H9 (cell line): ENCODE measurements around the gene GSTA4. TPM values are rescaled to one million over a fixed set of nuclear protein-coding genes. Genes with fewer than 3 reads are reported as not detected.

Experiments used
- DNase-seq: peaks from one replicate; pipeline ENCODE4 v3.0.0-alpha.2; 2017
- H2AFZ ChIP-seq: one replicate; pipeline ENCODE4 v1.6.1; 2013; ENCODE audit warnings: mild to moderate bottlenecking, low read length, control low read depth, moderate library complexity
- H2AK5ac ChIP-seq: 2 replicates; pipeline ENCODE4 v1.6.1; 2013; ENCODE audit warnings: low read length, control low read depth, mixed read lengths; ENCODE audit not compliant: insufficient read length
- H2BK120ac ChIP-seq: one replicate; pipeline ENCODE4 v1.6.1; 2013; ENCODE audit warnings: low read depth, mild to moderate bottlenecking, low read length, control low read depth, inconsistent platforms; ENCODE audit not compliant: poor library complexity, severe bottlenecking
- H2BK12ac ChIP-seq: 2 replicates; pipeline ENCODE4 v1.6.1; 2013; ENCODE audit warnings: low read length, control low read depth, mixed read lengths, low read depth; ENCODE audit not compliant: insufficient read length
- H2BK15ac ChIP-seq: 2 replicates; pipeline ENCODE4 v1.6.1; 2013; ENCODE audit warnings: low read depth, low read length, control low read depth
- H2BK20ac ChIP-seq: one replicate; pipeline ENCODE4 v1.6.1; 2013; ENCODE audit warnings: low read depth, mild to moderate bottlenecking, low read length, control low read depth, inconsistent platforms; ENCODE audit not compliant: poor library complexity, severe bottlenecking
- H2BK5ac ChIP-seq: 2 replicates; pipeline ENCODE4 v1.6.1; 2013; ENCODE audit warnings: low read length, control low read depth, mixed read lengths; ENCODE audit not compliant: insufficient read length
- H3K14ac ChIP-seq: 2 replicates; pipeline ENCODE4 v1.6.1; 2013; ENCODE audit warnings: low read length, control low read depth; ENCODE audit not compliant: insufficient read depth
- H3K18ac ChIP-seq: 2 replicates; pipeline ENCODE4 v1.6.1; 2013; ENCODE audit warnings: low read depth, mild to moderate bottlenecking, mixed read lengths, low read length, control low read depth; ENCODE audit not compliant: insufficient read length
- H3K23ac ChIP-seq: 2 replicates; pipeline ENCODE4 v1.6.1; 2013; ENCODE audit warnings: low read length, control low read depth, mixed read lengths, low read depth; ENCODE audit not compliant: insufficient read length
- H3K23me2 ChIP-seq: 2 replicates; pipeline ENCODE4 v1.6.1; 2013; ENCODE audit warnings: low read depth, mild to moderate bottlenecking, mixed read lengths, low read length, control low read depth; ENCODE audit not compliant: insufficient read length, poor library complexity, severe bottlenecking
- H3K27ac ChIP-seq: 2 replicates; pipeline ENCODE4 v1.5.1; 2013; ENCODE audit warnings: low read length, control low read depth, mixed read lengths, low read depth; ENCODE audit not compliant: insufficient read length
- H3K27me3 ChIP-seq: 2 replicates; pipeline ENCODE4 v1.6.1; 2013; ENCODE audit warnings: low read length, control low read depth, inconsistent platforms; ENCODE audit not compliant: insufficient read depth
- H3K4ac ChIP-seq: 2 replicates; pipeline ENCODE4 v1.6.1; 2013; ENCODE audit warnings: low read depth, mild to moderate bottlenecking, control low read depth, inconsistent platforms, low read length, moderate library complexity
- H3K4me1 ChIP-seq: 2 replicates; pipeline ENCODE4 v1.6.1; 2013; ENCODE audit warnings: low read length, control low read depth, inconsistent platforms; ENCODE audit not compliant: insufficient read depth
- H3K4me2 ChIP-seq: 2 replicates; pipeline ENCODE4 v1.6.1; 2013; ENCODE audit warnings: low read length, control low read depth, mixed read lengths; ENCODE audit not compliant: insufficient read length, insufficient read depth
- H3K56ac ChIP-seq: 2 replicates; pipeline ENCODE4 v1.6.1; 2013; ENCODE audit warnings: low read depth, mild to moderate bottlenecking, mixed read lengths, low read length, control low read depth; ENCODE audit not compliant: insufficient read length
- H3K79me1 ChIP-seq: 2 replicates; pipeline ENCODE4 v1.6.1; 2013; ENCODE audit warnings: low read depth, mild to moderate bottlenecking, moderate library complexity, low read length, control low read depth, inconsistent platforms; ENCODE audit not compliant: insufficient read depth, poor library complexity, severe bottlenecking
- H3K79me2 ChIP-seq: 2 replicates; pipeline ENCODE4 v1.6.1; 2013; ENCODE audit warnings: low read length, control low read depth, inconsistent platforms; ENCODE audit not compliant: insufficient read depth
- H3K9ac ChIP-seq: 2 replicates; pipeline ENCODE4 v1.6.1; 2013; ENCODE audit warnings: low read length, control low read depth, mixed read lengths; ENCODE audit not compliant: insufficient read length; ENCODE audit errors: extremely low read depth
- H3K9me3 ChIP-seq: one replicate; pipeline ENCODE4 v1.6.1; 2013; ENCODE audit warnings: low read depth, low read length, inconsistent platforms; ENCODE audit not compliant: control insufficient read depth
- H3T11ph ChIP-seq: one replicate; pipeline ENCODE4 v1.6.1; 2013; ENCODE audit warnings: mild to moderate bottlenecking, low read length, control low read depth, inconsistent platforms
- H4K20me1 ChIP-seq: one replicate; pipeline ENCODE4 v1.6.1; 2013; ENCODE audit not compliant: control insufficient read depth, insufficient read length, insufficient read depth
- H4K5ac ChIP-seq: 2 replicates; pipeline ENCODE4 v1.6.1; 2013; ENCODE audit warnings: low read depth, mild to moderate bottlenecking, mixed read lengths, low read length, control low read depth; ENCODE audit not compliant: insufficient read length
- H4K8ac ChIP-seq: replicated peaks from 2 replicates; pipeline ENCODE4 v1.6.1; 2013; ENCODE audit warnings: low read length, control low read depth, mixed read lengths, low read depth; ENCODE audit not compliant: insufficient read length
- H4K91ac ChIP-seq: 2 replicates; pipeline ENCODE4 v1.6.1; 2013; ENCODE audit warnings: low read depth, mild to moderate bottlenecking, moderate library complexity, mixed read lengths, low read length, control low read depth; ENCODE audit not compliant: insufficient read length
- H3K27ac Mint-ChIP-seq, 3 experiments: 2 replicates in 2 of 3; 3 replicates in 1 of 3; pipeline ENCODE4 v1.8.0; 2020 to 2021; ENCODE audit warnings: mixed read lengths in 3 of 3, mild to moderate bottlenecking in 1 of 3, moderate library complexity in 1 of 3
- H3K27me3 Mint-ChIP-seq: 2 replicates; pipeline ENCODE4 v1.8.0; 2021; ENCODE audit warnings: low read depth, mild to moderate bottlenecking, moderate library complexity, mixed read lengths
- H3K36me3 Mint-ChIP-seq, 3 experiments: 2 replicates in 2 of 3; 3 replicates in 1 of 3; pipeline ENCODE4 v1.8.0; 2020 to 2021; ENCODE audit warnings: low read depth in 3 of 3, mixed read lengths in 3 of 3; ENCODE audit not compliant: insufficient read depth in 1 of 3
- H3K4me1 Mint-ChIP-seq, 2 experiments: 2 replicates each; pipeline ENCODE4 v1.8.0; 2020; ENCODE audit warnings: mixed read lengths in 2 of 2
- H3K4me3 Mint-ChIP-seq, 2 experiments: 2 replicates in 1 of 2; 3 replicates in 1 of 2; pipeline ENCODE4 v1.8.0; 2020 to 2021; ENCODE audit warnings: mild to moderate bottlenecking in 2 of 2, mixed read lengths in 2 of 2, moderate library complexity in 1 of 2
- H3K9me3 Mint-ChIP-seq, 2 experiments: 2 replicates in 1 of 2; 3 replicates in 1 of 2; pipeline ENCODE4 v1.8.0; 2020; ENCODE audit warnings: mild to moderate bottlenecking in 2 of 2, mixed read lengths in 2 of 2, moderate library complexity in 1 of 2
- WGBS: extraction: QIAGEN DNeasy Blood & Tissue Kit; methylation state at CpG from one replicate; pipeline ENCODE4 v1.1.7; 2013; ENCODE audit warnings: missing lambda C conversion rate, low lambda C conversion rate, mixed read lengths; ENCODE audit not compliant: insufficient read length; ENCODE audit errors: extremely low coverage; 5-methylcytosine and 5-hydroxymethylcytosine counted together
- total RNA-seq: library from RNA; stranded (reverse); gene quantifications from 2 replicates; pipeline ENCODE4 v1.2.1, GENCODE V29; 2021
- TF ChIP-seq, protein P1 (sequence below): fragments of 200-600 bp; sonication (generic); conservative IDR thresholded peaks from 3 replicates; pipeline ENCODE4 v1.8.0; 2021; ENCODE audit warnings: antibody characterized with exemption, mild to moderate bottlenecking

GSTA4 gene
- total RNA-seq, 1 experiment from 2014 or later = 32.1 TPM

DNA sequence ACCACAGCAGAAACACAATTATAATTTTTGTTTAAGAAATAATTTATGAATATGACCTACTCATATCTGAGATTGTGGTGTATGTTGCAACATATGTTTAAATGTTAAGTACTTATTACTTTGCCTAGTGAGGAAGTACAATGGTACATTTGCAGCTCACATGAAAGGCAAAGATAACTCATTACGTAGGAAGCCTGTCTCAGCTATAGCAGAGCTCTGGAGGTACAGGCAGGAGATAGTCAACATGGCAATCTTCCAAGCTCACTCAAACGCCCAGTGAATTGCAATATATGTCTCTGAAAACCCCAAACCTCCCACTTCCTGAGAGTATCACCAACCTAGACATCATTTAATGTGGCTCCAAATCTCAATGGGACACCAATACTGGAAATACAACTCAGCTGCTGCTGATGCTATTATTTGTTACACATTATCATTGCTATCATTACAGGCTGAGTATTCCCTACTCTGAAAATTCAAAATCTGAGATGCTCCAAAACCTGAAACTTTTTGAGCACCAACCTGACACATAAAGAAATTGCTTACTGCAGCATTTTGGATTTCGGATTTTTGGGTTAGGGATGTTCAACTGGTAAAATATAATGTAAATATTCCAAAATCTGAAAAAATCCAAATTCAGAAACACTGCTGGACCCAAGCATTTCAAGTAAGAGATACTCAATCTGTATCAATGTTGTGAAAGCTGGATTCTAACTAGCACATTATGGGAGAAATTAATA is 25.1 kb upstream of the GSTA4 start:
- Histone ChIP-seq H3K4ac (no peak overlapping the region), H2BK5ac (no peak overlapping the region), H3K4me1 (no peaks in the 10 kb centered on the region), H2AFZ (no peak overlapping the region), H3K23me2 (no peaks in the 10 kb centered on the region), H2BK120ac (no peak overlapping the region), H3K14ac (no peak overlapping the region), H3K27ac (no peak overlapping the region), H3K79me2 (no peaks in the 10 kb centered on the region), H4K20me1 (no peaks in the 10 kb centered on the region), H4K8ac (no peak overlapping the region), H3K4me2 (no peak overlapping the region), H3K9ac (no peak overlapping the region), H3K56ac (no peak overlapping the region), H4K5ac (no peak overlapping the region), H3K27me3 (no peaks in the 10 kb centered on the region), H4K91ac (no peak overlapping the region), H2BK15ac (no peak overlapping the region), H3K23ac (no peak overlapping the region), H3K9me3 (no peaks in the 10 kb centered on the region), H2AK5ac (no peak overlapping the region), H3T11ph (no peak overlapping the region), H2BK12ac (no peak overlapping the region), H2BK20ac (no peak overlapping the region), H3K18ac (no peak overlapping the region), H3K79me1 (no peaks in the 10 kb centered on the region)
- Mint-ChIP-seq H3K4me3 (no peak overlapping the region), H3K27me3 (no peaks in the 10 kb centered on the region), H3K9me3 (no peaks in the 10 kb centered on the region), H3K36me3 (peaks cover 0 to 13% (median 11%) of the 10 kb centered on the region in 3 experiments; a peak in 5 of 7 replicates), H3K4me1 (peaks cover 0 to 3% of the 10 kb centered on the region in 2 experiments; a peak in 1 of 4 replicates), H3K27ac (no peak overlapping the region)
- WGBS = no CpG with 5 or more reads among the region's 3 CpGs
- DNase-seq = no peak
- TF ChIP-seq, protein P1, sequence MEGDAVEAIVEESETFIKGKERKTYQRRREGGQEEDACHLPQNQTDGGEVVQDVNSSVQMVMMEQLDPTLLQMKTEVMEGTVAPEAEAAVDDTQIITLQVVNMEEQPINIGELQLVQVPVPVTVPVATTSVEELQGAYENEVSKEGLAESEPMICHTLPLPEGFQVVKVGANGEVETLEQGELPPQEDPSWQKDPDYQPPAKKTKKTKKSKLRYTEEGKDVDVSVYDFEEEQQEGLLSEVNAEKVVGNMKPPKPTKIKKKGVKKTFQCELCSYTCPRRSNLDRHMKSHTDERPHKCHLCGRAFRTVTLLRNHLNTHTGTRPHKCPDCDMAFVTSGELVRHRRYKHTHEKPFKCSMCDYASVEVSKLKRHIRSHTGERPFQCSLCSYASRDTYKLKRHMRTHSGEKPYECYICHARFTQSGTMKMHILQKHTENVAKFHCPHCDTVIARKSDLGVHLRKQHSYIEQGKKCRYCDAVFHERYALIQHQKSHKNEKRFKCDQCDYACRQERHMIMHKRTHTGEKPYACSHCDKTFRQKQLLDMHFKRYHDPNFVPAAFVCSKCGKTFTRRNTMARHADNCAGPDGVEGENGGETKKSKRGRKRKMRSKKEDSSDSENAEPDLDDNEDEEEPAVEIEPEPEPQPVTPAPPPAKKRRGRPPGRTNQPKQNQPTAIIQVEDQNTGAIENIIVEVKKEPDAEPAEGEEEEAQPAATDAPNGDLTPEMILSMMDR = no peak
